ENCODE data around the gene HOXB7. TPM values are rescaled to one million over a fixed set of nuclear protein-coding genes. Genes with fewer than 3 reads are reported as not detected.

The HOXB7 gene
- total RNA-seq, 4 donors from 2014 or later, result 2.3 to 11.1 (median 5.2) TPM

GRCh38 chr17:48634493-48635208 lies 23.8 kb upstream of the HOXB7 start:
- TF ChIP-seq, protein P1, sequence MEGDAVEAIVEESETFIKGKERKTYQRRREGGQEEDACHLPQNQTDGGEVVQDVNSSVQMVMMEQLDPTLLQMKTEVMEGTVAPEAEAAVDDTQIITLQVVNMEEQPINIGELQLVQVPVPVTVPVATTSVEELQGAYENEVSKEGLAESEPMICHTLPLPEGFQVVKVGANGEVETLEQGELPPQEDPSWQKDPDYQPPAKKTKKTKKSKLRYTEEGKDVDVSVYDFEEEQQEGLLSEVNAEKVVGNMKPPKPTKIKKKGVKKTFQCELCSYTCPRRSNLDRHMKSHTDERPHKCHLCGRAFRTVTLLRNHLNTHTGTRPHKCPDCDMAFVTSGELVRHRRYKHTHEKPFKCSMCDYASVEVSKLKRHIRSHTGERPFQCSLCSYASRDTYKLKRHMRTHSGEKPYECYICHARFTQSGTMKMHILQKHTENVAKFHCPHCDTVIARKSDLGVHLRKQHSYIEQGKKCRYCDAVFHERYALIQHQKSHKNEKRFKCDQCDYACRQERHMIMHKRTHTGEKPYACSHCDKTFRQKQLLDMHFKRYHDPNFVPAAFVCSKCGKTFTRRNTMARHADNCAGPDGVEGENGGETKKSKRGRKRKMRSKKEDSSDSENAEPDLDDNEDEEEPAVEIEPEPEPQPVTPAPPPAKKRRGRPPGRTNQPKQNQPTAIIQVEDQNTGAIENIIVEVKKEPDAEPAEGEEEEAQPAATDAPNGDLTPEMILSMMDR (IDR thresholded peaks at IDR 0.05; ENCODE audit: low read depth), result no peak

- TF ChIP-seq, protein P1 (IDR thresholded peaks at IDR 0.05; ENCODE audit: low read depth), result no peak
These were observed 22.5 kb upstream of the HOXB7 start for GRCh38 chr17:48633266-48633677.

DNA sequence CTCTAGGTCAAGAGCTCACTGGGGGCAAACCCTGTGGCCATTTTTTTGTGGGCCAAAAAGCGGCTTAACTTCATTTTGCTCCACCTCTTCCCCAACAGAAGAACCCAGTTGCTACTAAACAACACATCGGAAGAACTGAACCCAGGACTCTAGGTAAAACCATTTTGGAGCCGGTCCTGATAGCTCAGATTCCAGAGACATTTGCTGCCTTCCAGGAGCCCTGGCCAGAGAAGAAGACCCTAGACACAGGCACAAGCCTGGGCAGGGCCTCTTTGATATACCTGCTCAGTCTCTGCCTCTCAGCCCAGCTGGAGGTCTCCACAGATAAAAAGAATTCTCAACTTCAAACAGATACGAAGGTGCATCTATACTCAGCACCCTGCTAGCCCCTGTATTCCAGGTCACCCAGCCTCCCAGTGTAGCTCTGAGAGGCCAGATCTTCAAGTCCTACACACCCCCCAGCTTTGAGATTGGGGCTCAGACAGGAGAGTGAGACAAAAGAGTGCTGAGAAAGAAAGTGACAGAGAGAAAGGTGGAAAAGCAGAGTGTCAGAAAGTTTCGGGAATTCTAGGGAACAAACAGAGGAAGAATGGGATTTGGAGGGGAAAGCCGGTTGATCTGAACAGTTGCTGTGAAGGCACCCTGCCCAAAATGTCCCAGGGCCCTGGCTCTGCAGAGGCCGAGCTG lies 21.9 kb upstream of the HOXB7 start:
- TF ChIP-seq, protein P1 (IDR thresholded peaks at IDR 0.05; ENCODE audit: low read depth), result no peak

- TF ChIP-seq, protein P1 (IDR thresholded peaks at IDR 0.05; ENCODE audit: low read depth), result no peak
These were observed 21.1 kb upstream of the HOXB7 start for GRCh38 chr17:48631693-48632578.

GRCh38 chr17:48630925-48631692 lies 20.3 kb upstream of the HOXB7 start:
- TF ChIP-seq, protein P1 (IDR thresholded peaks at IDR 0.05; ENCODE audit: low read depth), result no peak

DNA sequence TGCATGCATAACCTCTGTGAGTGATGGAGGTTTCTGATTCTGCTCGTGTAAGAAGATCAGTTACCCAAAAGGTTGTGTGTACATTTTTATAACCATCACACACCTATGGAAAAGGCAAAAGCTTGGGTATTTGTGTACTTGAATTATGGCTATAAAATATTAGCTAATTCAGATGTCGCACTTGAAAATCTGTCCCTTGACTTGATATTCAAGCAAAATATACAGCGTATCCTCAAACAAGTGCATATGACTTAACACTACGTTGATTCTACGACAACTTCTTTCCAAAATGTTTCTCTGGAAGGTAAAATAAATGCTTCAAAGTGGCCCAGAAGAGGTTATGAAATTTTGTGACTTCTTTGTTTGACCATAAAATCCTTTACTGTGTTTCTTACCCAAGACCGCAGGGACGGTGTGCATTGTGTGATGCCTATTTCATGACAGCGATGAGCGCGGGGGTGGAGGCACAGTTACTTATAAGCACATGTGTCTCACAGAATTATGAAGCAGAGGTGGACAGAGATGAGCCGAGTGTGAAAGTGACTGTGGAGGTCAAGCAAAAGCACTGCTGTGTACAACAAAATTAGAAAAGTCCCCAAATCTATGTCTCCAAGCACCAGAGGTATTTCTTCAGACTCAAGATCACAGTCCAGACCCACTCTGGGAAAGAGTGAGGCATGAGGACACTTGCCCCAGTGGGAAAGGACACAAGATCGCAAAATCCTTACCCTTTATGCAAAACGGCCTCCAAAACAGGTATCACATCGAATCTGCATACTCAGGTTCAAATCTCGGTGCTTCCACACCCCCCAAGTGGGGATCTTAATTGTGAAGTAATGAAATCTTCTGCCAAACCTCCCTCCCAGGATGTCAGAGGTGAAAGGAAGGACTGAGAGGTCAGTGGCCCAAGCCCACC lies 19.4 kb upstream of the HOXB7 start:
- TF ChIP-seq, protein P1 (IDR thresholded peaks at IDR 0.05; ENCODE audit: low read depth), result no peak

Data from subcutaneous adipose tissue (tissue), 4 donors.